ENCODE measurements around the gene PTPRA. TPM values are rescaled to one million over a fixed set of nuclear protein-coding genes. Genes with fewer than 3 reads are reported as not detected.

The PTPRA gene
- total and polyA plus RNA-seq, 9 of the 15 experiments (the other 6 are each of a cell fraction or from before 2014, with no cell fraction given) = 3.4 to 80.5 (median 28.0) TPM

DNA sequence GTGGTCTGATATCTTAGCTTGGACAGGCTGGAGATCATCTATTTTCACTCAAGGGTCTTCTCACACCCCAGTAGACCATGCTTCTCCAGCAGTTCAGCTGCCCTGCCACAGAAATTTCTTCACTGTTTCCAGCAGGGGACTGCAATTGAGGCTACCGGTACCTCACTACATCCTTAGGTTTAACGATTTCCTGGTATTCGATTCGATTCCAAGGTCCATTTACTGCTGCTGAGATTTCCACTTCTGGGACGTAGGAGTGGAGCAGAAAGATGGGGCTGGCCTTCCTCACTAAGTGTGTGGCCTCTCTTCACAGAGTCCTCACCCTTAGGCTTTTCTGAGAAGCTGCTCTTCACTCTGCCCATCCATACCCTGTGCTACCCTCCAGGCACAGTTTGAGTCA is 26.6 kb upstream of the PTPRA start (continued):
- TF ChIP-seq, protein P1, sequence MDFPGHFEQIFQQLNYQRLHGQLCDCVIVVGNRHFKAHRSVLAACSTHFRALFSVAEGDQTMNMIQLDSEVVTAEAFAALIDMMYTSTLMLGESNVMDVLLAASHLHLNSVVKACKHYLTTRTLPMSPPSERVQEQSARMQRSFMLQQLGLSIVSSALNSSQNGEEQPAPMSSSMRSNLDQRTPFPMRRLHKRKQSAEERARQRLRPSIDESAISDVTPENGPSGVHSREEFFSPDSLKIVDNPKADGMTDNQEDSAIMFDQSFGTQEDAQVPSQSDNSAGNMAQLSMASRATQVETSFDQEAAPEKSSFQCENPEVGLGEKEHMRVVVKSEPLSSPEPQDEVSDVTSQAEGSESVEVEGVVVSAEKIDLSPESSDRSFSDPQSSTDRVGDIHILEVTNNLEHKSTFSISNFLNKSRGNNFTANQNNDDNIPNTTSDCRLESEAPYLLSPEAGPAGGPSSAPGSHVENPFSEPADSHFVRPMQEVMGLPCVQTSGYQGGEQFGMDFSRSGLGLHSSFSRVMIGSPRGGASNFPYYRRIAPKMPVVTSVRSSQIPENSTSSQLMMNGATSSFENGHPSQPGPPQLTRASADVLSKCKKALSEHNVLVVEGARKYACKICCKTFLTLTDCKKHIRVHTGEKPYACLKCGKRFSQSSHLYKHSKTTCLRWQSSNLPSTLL (IDR thresholded peaks at IDR 0.05) = no peak
- no peak for TF ChIP-seq BRF1 (IDR thresholded peaks at IDR 0.05; ENCODE audit: borderline replicate concordance, extremely low read depth, insufficient read length)

DNA sequence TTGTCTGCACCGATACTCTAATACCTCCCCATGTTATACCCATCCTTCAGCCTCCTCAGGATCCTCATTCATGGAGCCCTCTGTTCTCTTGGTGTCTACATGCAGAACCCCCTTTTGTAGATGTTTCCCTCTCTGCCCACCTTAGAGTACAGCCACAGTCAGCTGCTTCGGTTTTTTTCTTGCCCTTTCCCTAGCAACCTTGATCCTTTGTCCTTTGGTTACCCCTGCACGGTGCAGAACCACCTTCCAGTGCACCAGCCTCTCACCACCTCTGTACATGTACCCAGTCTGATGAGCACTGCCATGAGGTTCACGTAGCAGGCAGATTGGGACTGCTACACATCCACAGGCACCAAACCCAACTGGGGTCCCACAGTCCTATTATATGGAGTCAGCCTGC is 25.5 kb upstream of the PTPRA start:
- TF ChIP-seq EP400 (IDR thresholded peaks at IDR 0.05) (no peak), CXXC5 (CRISPR knock-in tag; IDR thresholded peaks at IDR 0.05) (no peak), CHD2 (IDR thresholded peaks at IDR 0.05; ENCODE audit: low read depth, low read length) (no peak), ZNF23 (CRISPR knock-in tag; IDR thresholded peaks at IDR 0.05) (no peak), TEAD4 (IDR thresholded peaks at IDR 0.05; ENCODE audit: low read length) (no peak), TEAD4 (CRISPR knock-in tag; IDR thresholded peaks at IDR 0.05; ENCODE audit: borderline replicate concordance) (no peak), POLR2AphosphoS2 (IDR thresholded peaks at IDR 0.05; ENCODE audit: low read length) (no peak), HDAC6 (IDR thresholded peaks at IDR 0.05; ENCODE audit: low read depth, low read length) (no peak), IRF2 (CRISPR knock-in tag; IDR thresholded peaks at IDR 0.05) (no peak)
- TF ChIP-seq, protein P2, sequence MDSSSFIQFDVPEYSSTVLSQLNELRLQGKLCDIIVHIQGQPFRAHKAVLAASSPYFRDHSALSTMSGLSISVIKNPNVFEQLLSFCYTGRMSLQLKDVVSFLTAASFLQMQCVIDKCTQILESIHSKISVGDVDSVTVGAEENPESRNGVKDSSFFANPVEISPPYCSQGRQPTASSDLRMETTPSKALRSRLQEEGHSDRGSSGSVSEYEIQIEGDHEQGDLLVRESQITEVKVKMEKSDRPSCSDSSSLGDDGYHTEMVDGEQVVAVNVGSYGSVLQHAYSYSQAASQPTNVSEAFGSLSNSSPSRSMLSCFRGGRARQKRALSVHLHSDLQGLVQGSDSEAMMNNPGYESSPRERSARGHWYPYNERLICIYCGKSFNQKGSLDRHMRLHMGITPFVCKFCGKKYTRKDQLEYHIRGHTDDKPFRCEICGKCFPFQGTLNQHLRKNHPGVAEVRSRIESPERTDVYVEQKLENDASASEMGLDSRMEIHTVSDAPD (CRISPR knock-in tag; IDR thresholded peaks at IDR 0.05) = no peak
- TF ChIP-seq, protein P3, sequence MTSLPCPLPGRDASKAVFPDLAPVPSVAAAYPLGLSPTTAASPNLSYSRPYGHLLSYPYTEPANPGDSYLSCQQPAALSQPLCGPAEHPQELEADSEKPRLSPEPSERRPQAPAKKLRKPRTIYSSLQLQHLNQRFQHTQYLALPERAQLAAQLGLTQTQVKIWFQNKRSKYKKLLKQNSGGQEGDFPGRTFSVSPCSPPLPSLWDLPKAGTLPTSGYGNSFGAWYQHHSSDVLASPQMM (CRISPR knock-in tag; IDR thresholded peaks at IDR 0.05) = no peak
- TF ChIP-seq, protein P4, sequence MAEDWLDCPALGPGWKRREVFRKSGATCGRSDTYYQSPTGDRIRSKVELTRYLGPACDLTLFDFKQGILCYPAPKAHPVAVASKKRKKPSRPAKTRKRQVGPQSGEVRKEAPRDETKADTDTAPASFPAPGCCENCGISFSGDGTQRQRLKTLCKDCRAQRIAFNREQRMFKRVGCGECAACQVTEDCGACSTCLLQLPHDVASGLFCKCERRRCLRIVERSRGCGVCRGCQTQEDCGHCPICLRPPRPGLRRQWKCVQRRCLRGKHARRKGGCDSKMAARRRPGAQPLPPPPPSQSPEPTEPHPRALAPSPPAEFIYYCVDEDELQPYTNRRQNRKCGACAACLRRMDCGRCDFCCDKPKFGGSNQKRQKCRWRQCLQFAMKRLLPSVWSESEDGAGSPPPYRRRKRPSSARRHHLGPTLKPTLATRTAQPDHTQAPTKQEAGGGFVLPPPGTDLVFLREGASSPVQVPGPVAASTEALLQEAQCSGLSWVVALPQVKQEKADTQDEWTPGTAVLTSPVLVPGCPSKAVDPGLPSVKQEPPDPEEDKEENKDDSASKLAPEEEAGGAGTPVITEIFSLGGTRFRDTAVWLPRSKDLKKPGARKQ (CRISPR knock-in tag; IDR thresholded peaks at IDR 0.05) = no peak
- WGBS (ENCODE audit: insufficient coverage, low coverage, missing lambda C conversion rate) = 82% methylated on average over 4 of the region's 4 CpGs
- H2AFZ ChIP-seq (ENCODE audit: low read depth, low read length) = no peak overlapping the region
- BruUV-seq (replicated peaks) = no TSS peak
- intact Hi-C loops (cut with micrococcal nuclease) = no loop called here
- no peaks in the 10 kb centered on the region for H3K27me3 ChIP-seq (ENCODE audit: control insufficient read depth in 2 of 2, insufficient read depth in 2 of 2, low read length in 2 of 2)
- H3K9me3 ChIP-seq (replicated peaks; ENCODE audit: control insufficient read depth, insufficient read depth, low read depth, low read length) = no peaks in the 10 kb centered on the region
- no peak overlapping the region for H3K4me2 ChIP-seq (ENCODE audit: insufficient read depth, low read length)
- H3K36me3 ChIP-seq (ENCODE audit: control insufficient read depth, insufficient read depth, low read length) = no peaks in the 10 kb centered on the region
- no peaks in the 10 kb centered on the region for H4K20me1 ChIP-seq (replicated peaks; ENCODE audit: control insufficient read depth, insufficient read depth, low read length)
- DNase-seq (ENCODE audit: extremely low read depth in 1 of 4, low spot score in 3 of 4) (no peak), FAIRE-seq (no peak), ATAC-seq (no peak)
- H3K9me1 ChIP-seq (ENCODE audit: control insufficient read depth, insufficient read depth, low read length) = no peaks in the 10 kb centered on the region
- peaks cover 2 to 3% of the 10 kb centered on the region in 2 experiments; a peak in 2 of 5 replicates for H3K4me1 ChIP-seq (replicated peaks in 1 of 2; ENCODE audit: control insufficient read depth in 2 of 2, insufficient read depth in 2 of 2, low read length in 2 of 2)
- in situ Hi-C loops (cut with MboI) = loop anchor here (5.0 kb wide), 1 partner anchor 91 kb away; no protein-coding TSS in a partner anchor
- no peaks in the 10 kb centered on the region for H3K79me2 ChIP-seq (ENCODE audit: control insufficient read depth, insufficient read depth, low read length)
- no peak overlapping the region for H3K4me3 ChIP-seq
- POLR2A ChIA-PET = no interaction called here
- no peak overlapping the region for H3K9ac ChIP-seq (ENCODE audit: insufficient read depth in 1 of 2, low read depth in 2 of 2, low read length in 2 of 2)
- CTCF ChIA-PET (ENCODE audit: low intra/inter-chr PET ratio) = no interaction called here
- H3K27ac ChIP-seq (ENCODE audit: extremely low read depth, low read depth, low read length) = no peak overlapping the region

Data from K562 (cell line).